HepG2 (cell line): ENCODE results near the gene MRM3. TPM values are rescaled to one million over a fixed set of nuclear protein-coding genes. Genes with fewer than 3 reads are reported as not detected.

ENCODE experiments used
- CREM ChIP-seq, 2 experiments: sonication (generic) in 1 of 2; formaldehyde crosslinking in 1 of 2; IDR thresholded peaks; 2 replicates each; pipeline versions ENCODE4 v1.4.0 to v1.6.1; 2016 to 2020; ENCODE audit warnings: antibody characterized with exemption in 1 of 2, mild to moderate bottlenecking in 1 of 2, missing genetic modification reagents in 1 of 2
- DNMT1 ChIP-seq: sonication (generic); formaldehyde crosslinking; IDR thresholded peaks from 2 replicates; pipeline ENCODE4 v1.5.1; 2020; ENCODE audit warnings: mild to moderate bottlenecking, missing genetic modification reagents
- DZIP1 ChIP-seq: sonication (generic); formaldehyde crosslinking; IDR thresholded peaks from 2 replicates; pipeline ENCODE4 v1.5.0; 2020; ENCODE audit warnings: mild to moderate bottlenecking, missing genetic modification reagents
- HMG20B ChIP-seq: conservative IDR thresholded peaks from 2 replicates; pipeline ENCODE4 v1.6.1; 2016; ENCODE audit warnings: missing genetic modification reagents, missing compliant biosample characterization
- IKZF4 ChIP-seq: sonication (generic); formaldehyde crosslinking; IDR thresholded peaks from 2 replicates; pipeline ENCODE4 v1.5.1; 2020; ENCODE audit warnings: borderline replicate concordance, mild to moderate bottlenecking, low read depth, missing genetic modification reagents; ENCODE audit errors: not compliant biosample characterization
- KLF16 ChIP-seq, 2 experiments: sonication (generic) in 1 of 2; formaldehyde crosslinking in 1 of 2; IDR thresholded peaks; 2 replicates each; pipeline versions ENCODE4 v1.6.1 to v1.8.0; 2016 to 2023; ENCODE audit warnings: missing genetic modification reagents in 2 of 2, missing compliant biosample characterization in 1 of 2
- LBX2 ChIP-seq: sonication (generic); formaldehyde crosslinking; IDR thresholded peaks from 2 replicates; pipeline ENCODE4 v1.5.0; 2020; ENCODE audit warnings: missing genetic modification reagents, mild to moderate bottlenecking, borderline replicate concordance
- MBNL3 ChIP-seq: fragments of 250-450 bp; sonication (Bioruptor Pico); conservative IDR thresholded peaks from 2 replicates; pipeline ENCODE4 v1.8.0; 2022; ENCODE audit warnings: mild to moderate bottlenecking, inconsistent platforms
- NBN ChIP-seq: fragments of 450-650 bp; conservative IDR thresholded peaks from 2 replicates; pipeline ENCODE4 v1.6.1; 2017
- NFE2 ChIP-seq: sonication (generic); formaldehyde crosslinking; IDR thresholded peaks from 2 replicates; pipeline ENCODE4 v1.4.0; 2020; ENCODE audit warnings: missing genetic modification reagents
- NFKBIZ ChIP-seq: IDR thresholded peaks from 2 replicates; pipeline ENCODE4 v1.6.1; 2018; ENCODE audit warnings: missing genetic modification reagents, missing compliant biosample characterization
- PLRG1 ChIP-seq: fragments of 450-650 bp; conservative IDR thresholded peaks from 2 replicates; pipeline ENCODE4 v1.6.1; 2016
- RAD51 ChIP-seq: fragments of 450-650 bp; IDR thresholded peaks from 2 replicates; pipeline ENCODE4 v1.6.1; 2016; ENCODE audit warnings: borderline replicate concordance
- RFXANK ChIP-seq: IDR thresholded peaks from 2 replicates; pipeline ENCODE4 v1.6.1; 2016
- SOX5 ChIP-seq: IDR thresholded peaks from 2 replicates; pipeline ENCODE4 v1.6.1; 2016; ENCODE audit warnings: borderline replicate concordance
- SRSF1 ChIP-seq: fragments of 200-400 bp; formaldehyde crosslinking; optimal IDR thresholded peaks from 2 replicates; pipeline ENCODE3; 2017; ENCODE audit warnings: mild to moderate bottlenecking, low read depth, low read length, moderate library complexity
- STAT6 ChIP-seq: sonication (generic); formaldehyde crosslinking; IDR thresholded peaks from 2 replicates; pipeline ENCODE4 v1.4.0; 2020; ENCODE audit warnings: missing genetic modification reagents, mild to moderate bottlenecking, borderline replicate concordance
- ZBTB3 ChIP-seq: sonication (generic); formaldehyde crosslinking; IDR thresholded peaks from 2 replicates; pipeline ENCODE4 v1.4.0; 2020; ENCODE audit warnings: low read depth, mild to moderate bottlenecking, moderate library complexity, missing genetic modification reagents, borderline replicate concordance
- ZKSCAN8 ChIP-seq: IDR thresholded peaks from 2 replicates; pipeline ENCODE4 v1.6.1; 2016; ENCODE audit warnings: borderline replicate concordance, missing genetic modification reagents, missing compliant biosample characterization
- ZNF577 ChIP-seq: sonication (generic); formaldehyde crosslinking; IDR thresholded peaks from 2 replicates; pipeline ENCODE4 v1.4.0; 2020; ENCODE audit warnings: mild to moderate bottlenecking, low read depth, missing genetic modification reagents, borderline replicate concordance
- ZNF605 ChIP-seq: sonication (generic); formaldehyde crosslinking; IDR thresholded peaks from 2 replicates; pipeline ENCODE4 v1.8.0; 2022; ENCODE audit warnings: mild to moderate bottlenecking, missing genetic modification reagents
- ZNF616 ChIP-seq: sonication (generic); formaldehyde crosslinking; IDR thresholded peaks from 2 replicates; pipeline ENCODE4 v1.5.0; 2020; ENCODE audit warnings: low read depth, mild to moderate bottlenecking, missing genetic modification reagents
- ZNF629 ChIP-seq: sonication (generic); formaldehyde crosslinking; conservative IDR thresholded peaks from 2 replicates; pipeline ENCODE4 v1.5.0; 2020; ENCODE audit warnings: missing genetic modification reagents
- ZNF724P ChIP-seq: sonication (generic); formaldehyde crosslinking; IDR thresholded peaks from 2 replicates; pipeline ENCODE4 v1.8.0; 2022; ENCODE audit warnings: missing genetic modification reagents, borderline replicate concordance
- ZNF747 ChIP-seq: sonication (generic); formaldehyde crosslinking; IDR thresholded peaks from 2 replicates; pipeline ENCODE4 v1.8.1; 2023; ENCODE audit warnings: missing genetic modification reagents, mild to moderate bottlenecking, borderline replicate concordance
- ZNF75D ChIP-seq: sonication (generic); formaldehyde crosslinking; IDR thresholded peaks from 2 replicates; pipeline ENCODE4 v1.8.1; 2023; ENCODE audit warnings: missing genetic modification reagents, mild to moderate bottlenecking, borderline replicate concordance
- polyA plus RNA-seq, 8 experiments: library from polyadenylated mRNA; depleted of rRNA in 3 of 8; stranded (reverse) in 7 of 8; unstranded in 1 of 8; fragments of >200 nt; fragmentation: Illumina TruSeq in 4 of 8; extraction: Trizol in 4 of 8; gene quantifications; 2 replicates each; pipeline versions ENCODE4 v1.2.1 to v1.2.3, GENCODE V29; 2011 to 2016; ENCODE audit warnings: low read depth in 4 of 8, missing spikeins in 1 of 8, mixed read lengths in 1 of 8; ENCODE audit not compliant: insufficient read depth in 1 of 8
- total RNA-seq, 5 experiments: library from RNA; depleted of rRNA; stranded (reverse); fragments of >200 nt; fragmentation: Illumina TruSeq; extraction: Trizol; gene quantifications; 2 replicates each; pipeline ENCODE4 v1.2.3, GENCODE V29; 2016; ENCODE audit warnings: low read depth in 1 of 5

The MRM3 gene
- total and polyA plus RNA-seq, 2 of the 13 experiments (the other 11 are each of a cell fraction or from before 2014, with no cell fraction given), result 12.3 to 25.5 TPM

GRCh38 chr17:732902-733720 lies 49.0 kb upstream of the MRM3 start (continued):
- TF ChIP-seq IKZF4 (CRISPR knock-in tag) (no peak), NFKBIZ (CRISPR knock-in tag) (no peak), RFXANK (CRISPR knock-in tag) (no peak), CREM (IDR thresholded peaks at IDR 0.05) (no peak), CREM (CRISPR knock-in tag; IDR thresholded peaks at IDR 0.05) (no peak), PLRG1 (no peak), ZNF629 (CRISPR knock-in tag) (no peak), SOX5 (CRISPR knock-in tag) (no peak), ZNF75D (no peak), RAD51 (no peak), ZNF616 (no peak), MBNL3 (CRISPR knock-in tag) (no peak), ZNF747 (CRISPR knock-in tag) (no peak), KLF16 (CRISPR knock-in tag; IDR thresholded peaks at IDR 0.05) (no peak), ZKSCAN8 (CRISPR knock-in tag) (no peak), HMG20B (no peak), ZNF577 (CRISPR knock-in tag) (no peak), NFE2 (CRISPR knock-in tag) (no peak), DZIP1 (no peak), DNMT1 (CRISPR knock-in tag) (no peak), SRSF1 (peak; percentile 7), LBX2 (CRISPR knock-in tag) (no peak), ZNF724P (CRISPR knock-in tag) (no peak), ZNF605 (CRISPR knock-in tag) (peak; percentile 75), STAT6 (no peak), ZBTB3 (no peak), NBN (no peak)
